ENCODE results near the gene CTRB1. TPM values are rescaled to one million over a fixed set of nuclear protein-coding genes. Genes with fewer than 3 reads are reported as not detected.
"Not testable (repeated sequence)": the region's sequence is repeated elsewhere in the genome, so short reads cannot be mapped to it uniquely, and the experiment has no call there.

The CTRB1 gene
- polyA plus RNA-seq, 2 of the 4 experiments (the other 2 are of a cell fraction): not detected

GRCh38 chr16:75272097-75272551 is 53.3 kb downstream of the CTRB1 start:
- Histone ChIP-seq H3K4me2 (no peak overlapping the region), H3K4me3 (no peak overlapping the region), H3K27ac (no peak overlapping the region), H3K4me1 (peaks cover 29% of the 10 kb centered on the region), H3K9me3 (no peaks in the 10 kb centered on the region)
- FAIRE-seq (no peak), ATAC-seq (no peak), DNase-seq (ENCODE audit: low read depth in 1 of 2, low spot score in 1 of 2) (no peak)
- TF ChIP-seq JUNB (IDR thresholded peaks at IDR 0.05) (no peak), CEBPB (IDR thresholded peaks at IDR 0.05) (no peak), NR3C1 (IDR thresholded peaks at IDR 0.05) (no peak), PBX3 (IDR thresholded peaks at IDR 0.05) (no peak), KDM5A (IDR thresholded peaks at IDR 0.05) (no peak), FOXS1 (CRISPR knock-in tag; IDR thresholded peaks at IDR 0.05) (no peak), HOXB13 (CRISPR knock-in tag; IDR thresholded peaks at IDR 0.05; ENCODE audit: low read depth) (no peak)
- WGBS (ENCODE audit: missing lambda C conversion rate): 89% methylated on average over 9 of the region's 12 CpGs
- ChIA-PET POLR2A (no interaction called here), CTCF (interaction anchor here (0.6 to 3.5 kb wide), 6 partner anchors 11 to 301 kb away, joined by 3 to 19 read pairs (median 3); no protein-coding TSS in a partner anchor)

GRCh38 chr16:75272629-75273028 is 53.8 kb downstream of the CTRB1 start:
- FAIRE-seq; H3K9me3 ChIP-seq; H3K4me3 ChIP-seq; ATAC-seq; H3K4me2 ChIP-seq; POLR2A ChIA-PET; DNase-seq (ENCODE audit: low read depth in 1 of 2, low spot score in 1 of 2): not testable (repeated sequence)
- CTCF ChIA-PET: interaction anchor here (0.7 to 3.5 kb wide), 4 partner anchors 11 to 48 kb away, joined by 3 to 19 read pairs (median 6); no protein-coding TSS in a partner anchor
- WGBS (ENCODE audit: missing lambda C conversion rate): 97% methylated on average over 10 of the region's 10 CpGs
- H3K27ac ChIP-seq: peak overlapping the region in 1 of 2 experiments; percentile 28; a peak in 2 of 6 replicates
- H3K4me1 ChIP-seq: peaks cover 24% of the 10 kb centered on the region

DNA sequence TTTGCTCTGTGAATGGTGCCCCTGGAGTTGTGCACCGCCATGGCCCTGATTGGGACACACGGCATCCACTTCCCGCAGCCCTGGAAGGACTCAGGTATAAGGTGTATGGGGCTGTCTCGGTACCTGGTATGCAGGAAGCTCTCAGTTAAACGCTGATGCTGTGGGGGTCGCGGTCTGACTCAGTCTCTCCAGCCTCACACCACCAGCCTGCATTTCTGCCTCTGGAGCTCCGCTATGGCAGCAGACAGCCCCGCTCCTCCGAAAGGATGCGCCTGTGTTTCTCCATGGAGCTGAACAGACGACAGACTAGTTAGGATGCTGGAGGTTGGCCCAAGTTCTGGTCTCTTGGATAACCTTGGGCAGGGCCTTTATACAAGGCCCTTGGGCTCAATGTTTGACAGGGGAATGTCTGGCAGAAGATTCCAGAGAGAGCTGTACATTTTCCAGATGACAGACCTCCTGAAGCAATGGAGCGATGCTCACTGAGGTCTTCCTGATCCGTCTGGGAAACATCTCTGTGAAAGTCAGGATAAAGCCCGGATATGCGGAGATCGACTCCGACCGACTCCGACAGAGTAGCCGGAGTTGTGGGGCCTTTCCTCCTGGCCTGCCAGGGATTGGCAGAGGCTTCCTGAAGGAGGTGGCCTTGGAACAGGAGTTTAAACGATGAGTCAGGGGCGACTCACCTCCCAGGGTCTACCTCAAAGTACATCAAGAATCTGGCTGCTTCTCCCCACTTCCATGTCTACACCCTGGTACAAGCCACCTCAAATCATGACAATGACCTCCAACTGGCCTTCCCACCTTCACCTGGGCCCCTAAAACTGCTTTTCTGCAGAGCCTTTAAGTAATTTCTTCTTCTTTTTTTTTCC is 54.5 kb downstream of the CTRB1 start:
- TF ChIP-seq ZFP36 (IDR thresholded peaks at IDR 0.05; ENCODE audit: borderline replicate concordance, partially characterized antibody) (peak; percentile 73), HDAC2 (IDR thresholded peaks at IDR 0.05) (no peak), FOSL2 (IDR thresholded peaks at IDR 0.05) (peak; percentile 52), FOSL2 (CRISPR knock-in tag; IDR thresholded peaks at IDR 0.05) (peak; percentile 55)
- peaks cover 18% of the 10 kb centered on the region for H3K4me1 ChIP-seq
- 81% methylated on average over 22 of the region's 23 CpGs for WGBS (ENCODE audit: missing lambda C conversion rate)
- no peaks in the 10 kb centered on the region for H3K9me3 ChIP-seq
- H3K4me2 ChIP-seq: peak overlapping the region; percentile 34
- ChIA-PET POLR2A (no interaction called here), CTCF (interaction anchor here (0.5 to 3.5 kb wide), 4 partner anchors 10 to 126 kb away, joined by 3 to 19 read pairs (median 6); no protein-coding TSS in a partner anchor)
- H3K27ac ChIP-seq: peak overlapping the region; percentile 28 to 37; a peak in 4 of 6 replicates
- no peak overlapping the region for H3K4me3 ChIP-seq
- ATAC-seq (peak; percentile 63 to 71; a peak in 5 of 6 replicates), DNase-seq (ENCODE audit: low read depth in 1 of 2, low spot score in 1 of 2) (no peak), FAIRE-seq (no peak)

Other genes with a start within 250 kb of the CTRB1 start
- 52.2 and 57.2 TPM in 2 replicates for gene WDR59, start 233.9 kb upstream of the CTRB1 start, polyA plus RNA-seq (2011; rRNA removed)
- 31.4 to 40.8 TPM (median 33.4 TPM) in 3 replicates for gene WDR59, start 233.9 kb upstream of the CTRB1 start, polyA plus RNA-seq (2017; fragmentation: RNase III; extraction: RNeasy Plus Mini Kit Qiagen cat#74134 plus additional on column Dnase treatment)
- 21.4 and 22.6 TPM in 2 replicates for gene ZNRF1, start 220.0 kb upstream of the CTRB1 start, polyA plus RNA-seq (2011; rRNA removed)
- gene ZNRF1, start 220.0 kb upstream of the CTRB1 start, polyA plus RNA-seq (2017; fragmentation: RNase III; extraction: RNeasy Plus Mini Kit Qiagen cat#74134 plus additional on column Dnase treatment): 18.6 to 19.8 TPM (median 19.2 TPM) in 3 replicates
- 0.79 and 0.90 TPM in 2 replicates for gene LDHD, start 102.2 kb upstream of the CTRB1 start, polyA plus RNA-seq (2011; rRNA removed)
- 0.83 to 1.3 TPM (median 1.1 TPM) in 3 replicates for gene LDHD, start 102.2 kb upstream of the CTRB1 start, polyA plus RNA-seq (2017; fragmentation: RNase III; extraction: RNeasy Plus Mini Kit Qiagen cat#74134 plus additional on column Dnase treatment)
- 14.0 and 16.1 TPM in 2 replicates for gene ZFP1, start 70.5 kb upstream of the CTRB1 start, polyA plus RNA-seq (2011; rRNA removed)
- 12.1 to 14.4 TPM (median 13.3 TPM) in 3 replicates for gene ZFP1, start 70.5 kb upstream of the CTRB1 start, polyA plus RNA-seq (2017; fragmentation: RNase III; extraction: RNeasy Plus Mini Kit Qiagen cat#74134 plus additional on column Dnase treatment)
- gene CTRB2, start 11.8 kb upstream of the CTRB1 start, polyA plus RNA-seq (2011; rRNA removed): not detected in 2 replicates
- gene CTRB2, start 11.8 kb upstream of the CTRB1 start, polyA plus RNA-seq (2017; fragmentation: RNase III; extraction: RNeasy Plus Mini Kit Qiagen cat#74134 plus additional on column Dnase treatment): not detected in 3 replicates
- 8.3 and 10.2 TPM in 2 replicates for gene BCAR1, start 32.6 kb downstream of the CTRB1 start, polyA plus RNA-seq (2011; rRNA removed)
- 34.2 to 35.9 TPM (median 35.8 TPM) in 3 replicates for gene BCAR1, start 32.6 kb downstream of the CTRB1 start, polyA plus RNA-seq (2017; fragmentation: RNase III; extraction: RNeasy Plus Mini Kit Qiagen cat#74134 plus additional on column Dnase treatment)
- gene CFDP1, start 214.5 kb downstream of the CTRB1 start, polyA plus RNA-seq (2011; rRNA removed): 47.2 and 70.2 TPM in 2 replicates
- 50.9 to 72.8 TPM (median 71.6 TPM) in 3 replicates for gene CFDP1, start 214.5 kb downstream of the CTRB1 start, polyA plus RNA-seq (2017; fragmentation: RNase III; extraction: RNeasy Plus Mini Kit Qiagen cat#74134 plus additional on column Dnase treatment)
- 21.2 and 21.7 TPM in 2 replicates for gene TMEM170A, start 245.7 kb downstream of the CTRB1 start, polyA plus RNA-seq (2011; rRNA removed)
- 13.9 to 14.4 TPM (median 14.2 TPM) in 3 replicates for gene TMEM170A, start 245.7 kb downstream of the CTRB1 start, polyA plus RNA-seq (2017; fragmentation: RNase III; extraction: RNeasy Plus Mini Kit Qiagen cat#74134 plus additional on column Dnase treatment)

Data from A549 (cell line).